Measurements from ENCODE around the gene SMIM9. TPM values are rescaled to one million over a fixed set of nuclear protein-coding genes. Genes with fewer than 3 reads are reported as not detected.
A peak's percentile ranks its signal among the peaks of the same experiment; 100 is the strongest.

The SMIM9 gene
- total RNA-seq, 4 donors from 2014 or later, result not detected

- Histone ChIP-seq H3K9me3 (no peaks in the 10 kb centered on the region), H3K4me1 (no peaks in the 10 kb centered on the region), H3K27ac (no peak overlapping the region), H3K36me3 (no peaks in the 10 kb centered on the region), H3K27me3 (no peaks in the 10 kb centered on the region), H3K4me3 (no peak overlapping the region)
- WGBS, result 57% methylated on average over 2 of the region's 2 CpGs
- no peak for DNase-seq (ENCODE audit: low spot score in 2 of 2)
- TF ChIP-seq EP300 (IDR thresholded peaks at IDR 0.05) (no peak), POLR2AphosphoS5 (IDR thresholded peaks at IDR 0.05) (no peak), POLR2A (IDR thresholded peaks at IDR 0.05) (no peak), CTCF (IDR thresholded peaks at IDR 0.05) (no peak)
Observed at GRCh38 chrX:154812341-154813101, 21.9 kb downstream of the SMIM9 start.

DNA sequence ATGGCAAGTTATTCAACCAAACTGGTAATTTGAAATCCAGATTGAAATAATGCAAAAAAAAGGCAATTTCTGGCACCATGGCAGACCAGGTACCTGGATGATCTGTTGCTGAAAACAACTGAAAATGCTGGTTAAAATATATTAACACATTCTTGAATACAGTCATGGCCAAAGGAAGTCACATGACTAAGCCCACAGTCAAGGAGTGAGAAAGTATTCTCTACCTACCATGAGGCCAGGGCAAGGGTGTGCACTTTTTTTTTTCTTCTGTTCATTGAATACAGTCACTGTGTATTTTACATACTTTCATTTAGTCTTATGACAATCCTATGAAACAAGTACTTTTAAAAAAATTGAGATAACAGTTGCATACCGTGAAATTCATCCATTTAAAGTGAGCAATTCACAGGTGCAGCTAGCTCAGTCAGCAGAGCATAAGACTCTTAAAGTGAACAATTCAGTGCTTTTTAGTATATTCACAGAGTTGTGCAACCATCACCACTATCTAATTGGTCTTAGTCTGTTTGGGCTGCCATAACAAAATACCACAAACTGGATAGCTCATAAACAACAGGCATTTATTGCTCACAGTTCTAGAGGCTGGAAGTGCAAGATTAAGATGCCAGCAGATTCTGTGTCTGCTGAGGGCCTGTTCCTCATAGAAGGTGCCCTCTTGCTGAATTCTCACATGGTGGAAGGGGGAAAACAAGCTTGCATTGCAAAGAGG is 24.4 kb downstream of the SMIM9 start:
- H3K4me1 ChIP-seq, result peaks cover 5% of the 10 kb centered on the region
- no peak overlapping the region for H3K4me3 ChIP-seq
- no peaks in the 10 kb centered on the region for H3K36me3 ChIP-seq
- WGBS, result 70% methylated on average over 1 of the region's 1 CpG
- DNase-seq (ENCODE audit: low spot score in 2 of 2), result no peak
- H3K9me3 ChIP-seq, result no peaks in the 10 kb centered on the region
- TF ChIP-seq POLR2AphosphoS5 (IDR thresholded peaks at IDR 0.05) (no peak), EP300 (IDR thresholded peaks at IDR 0.05) (no peak), POLR2A (IDR thresholded peaks at IDR 0.05) (no peak)
- H3K27me3 ChIP-seq, result no peaks in the 10 kb centered on the region
- H3K27ac ChIP-seq, result no peak overlapping the region

GRCh38 chrX:154806837-154807501 is 27.5 kb downstream of the SMIM9 start:
- no peak overlapping the region for H3K27ac ChIP-seq
- H3K4me1 ChIP-seq, result peaks cover 12% of the 10 kb centered on the region
- H3K4me3 ChIP-seq, result no peak overlapping the region
- 87% methylated on average over 5 of the region's 5 CpGs for WGBS
- no peaks in the 10 kb centered on the region for H3K9me3 ChIP-seq
- DNase-seq (ENCODE audit: low spot score in 2 of 2), result no peak
- no peaks in the 10 kb centered on the region for H3K27me3 ChIP-seq
- no peaks in the 10 kb centered on the region for H3K36me3 ChIP-seq
- no peak for TF ChIP-seq CTCF (IDR thresholded peaks at IDR 0.05)
- no peak for TF ChIP-seq POLR2A (IDR thresholded peaks at IDR 0.05)
- TF ChIP-seq POLR2AphosphoS5 (IDR thresholded peaks at IDR 0.05), result no peak
- no peak for TF ChIP-seq EP300 (IDR thresholded peaks at IDR 0.05)

DNA sequence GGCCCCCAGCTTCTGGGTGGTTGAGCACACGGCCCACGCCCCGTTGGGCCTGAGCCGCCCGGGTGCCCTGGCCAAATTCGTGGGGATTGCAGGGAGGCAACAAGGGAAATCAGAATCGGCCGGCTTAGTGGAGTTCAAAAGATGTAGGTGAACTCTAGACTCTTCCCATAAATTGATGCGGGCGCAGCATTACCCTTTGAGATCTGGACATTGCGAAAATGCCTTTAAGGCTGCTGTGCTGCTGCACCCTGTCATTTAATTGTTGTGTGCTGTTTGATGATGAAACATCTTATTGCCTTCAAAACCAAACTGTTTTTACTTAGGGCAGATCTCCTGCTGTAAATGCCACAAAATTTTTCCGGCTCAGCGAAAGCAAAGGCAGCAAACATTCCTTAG is 28.8 kb downstream of the SMIM9 start:
- peaks cover 12% of the 10 kb centered on the region for H3K4me1 ChIP-seq
- no peaks in the 10 kb centered on the region for H3K9me3 ChIP-seq
- 41% methylated on average over 9 of the region's 13 CpGs for WGBS
- no peak for TF ChIP-seq EP300 (IDR thresholded peaks at IDR 0.05)
- TF ChIP-seq CTCF (IDR thresholded peaks at IDR 0.05), result no peak
- no peak for TF ChIP-seq POLR2A (IDR thresholded peaks at IDR 0.05)
- no peak for TF ChIP-seq POLR2AphosphoS5 (IDR thresholded peaks at IDR 0.05)
- no peaks in the 10 kb centered on the region for H3K36me3 ChIP-seq
- H3K4me3 ChIP-seq, result peak overlapping the region; percentile 64
- H3K27ac ChIP-seq, result no peak overlapping the region
- DNase-seq (ENCODE audit: low spot score in 2 of 2), result no peak
- H3K27me3 ChIP-seq, result no peaks in the 10 kb centered on the region

DNA sequence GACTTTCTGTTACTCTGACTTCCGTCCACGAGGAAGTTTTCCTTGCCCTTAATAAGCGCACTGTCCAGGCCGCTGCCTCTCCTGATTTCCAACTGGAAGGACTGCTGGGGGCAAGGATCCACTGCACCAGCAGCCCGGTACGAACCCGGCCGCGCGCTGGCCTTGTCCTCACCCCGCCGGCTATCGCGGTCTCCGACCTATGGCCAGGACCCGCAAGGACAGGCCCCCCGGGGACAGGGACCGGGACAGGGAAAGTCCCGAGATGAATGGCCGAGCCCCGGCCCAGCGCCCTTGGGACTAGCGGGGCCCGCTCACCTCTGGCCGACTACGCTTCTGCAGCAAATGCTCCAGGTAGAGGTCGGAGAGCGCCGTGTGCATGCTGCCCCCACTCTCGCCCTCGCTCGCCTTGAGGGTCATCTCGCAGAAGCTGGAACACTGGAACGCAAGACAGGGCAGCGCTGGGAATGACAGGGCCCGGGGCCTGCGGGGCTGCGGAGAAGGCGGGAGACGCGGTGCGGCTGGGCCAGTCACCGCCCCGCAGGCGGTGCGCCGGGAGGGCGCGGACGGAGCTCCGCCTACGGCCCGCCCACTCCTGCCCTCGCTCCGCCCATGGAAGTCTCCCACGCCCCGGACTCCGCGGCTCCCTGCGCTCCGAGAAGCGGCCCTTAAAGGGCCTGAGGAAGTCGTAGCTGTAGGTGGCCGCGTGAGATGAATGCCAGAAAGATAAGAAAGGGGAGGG is 29.3 kb downstream of the SMIM9 start, which contains the start of gene MPP1:
Gene MPP1, minus strand, starts transcription at position 529 of the 739 bp plus-strand sequence. Its CDS starts 112 bp downstream, at position 417.
- peak; percentile 72 to 80 for DNase-seq (ENCODE audit: low spot score in 2 of 2)
- peak within 1 kb of the TSS; percentile 56 for H3K27ac ChIP-seq
- H3K4me3 ChIP-seq, result peak within 1 kb of the TSS; percentile 64
- H3K27me3 ChIP-seq, result no peaks in the 10 kb centered on the region
- no peaks in the 10 kb centered on the region for H3K36me3 ChIP-seq
- no peaks in the 10 kb centered on the region for H3K9me3 ChIP-seq
- TF ChIP-seq POLR2A (IDR thresholded peaks at IDR 0.05) (no peak), CTCF (IDR thresholded peaks at IDR 0.05) (no peak), POLR2AphosphoS5 (IDR thresholded peaks at IDR 0.05) (no peak), EP300 (IDR thresholded peaks at IDR 0.05) (no peak)
- 25% methylated on average over 50 of the region's 65 CpGs for WGBS
- H3K4me1 ChIP-seq, result peaks cover 13% of the 10 kb centered on the region

Measured in suprapubic skin (tissue), 4 donors.